HG02623 (cell line): ENCODE results near the gene MRPS35.
A peak's percentile ranks its signal among the peaks of the same experiment; 100 is the strongest.

ENCODE experiments used
- ATAC-seq: cut with Tn5 transposase; IDR thresholded peaks from one replicate; pipeline ENCODE4 v1.9.1; 2021; ENCODE audit warnings: moderate library complexity; ENCODE audit not compliant: unreplicated experiment

Gene MRPS35

GRCh38 chr12:27710592-27711316 is at the start of gene MRPS35:
TSS of gene MRPS35 (plus strand) at chr12:27710832. CDS start at chr12:27710844, 12 bp downstream.
- peak; percentile 97 for ATAC-seq

- no peak for ATAC-seq
Observed at GRCh38 chr12:27665704-27666103, 44.9 kb upstream of the MRPS35 start.

GRCh38 chr12:27666510-27666909 is 44.1 kb upstream of the MRPS35 start:
- no peak for ATAC-seq

- ATAC-seq: no peak
Observed at GRCh38 chr12:27667540-27667939, 43.1 kb upstream of the MRPS35 start.

- no peak for ATAC-seq
Observed at GRCh38 chr12:27672051-27672450, 38.6 kb upstream of the MRPS35 start.

- ATAC-seq: no peak
Observed at GRCh38 chr12:27672643-27673042, 38.0 kb upstream of the MRPS35 start.

- no peak for ATAC-seq
Observed at GRCh38 chr12:27673101-27673718, 37.4 kb upstream of the MRPS35 start.

GRCh38 chr12:27674989-27675388 is 35.6 kb upstream of the MRPS35 start:
- no peak for ATAC-seq

GRCh38 chr12:27680619-27681018 is 30.0 kb upstream of the MRPS35 start:
- no peak for ATAC-seq

GRCh38 chr12:27682534-27682933 is 28.1 kb upstream of the MRPS35 start:
- ATAC-seq: no peak

- ATAC-seq: no peak
Observed at GRCh38 chr12:27685274-27685673, 25.4 kb upstream of the MRPS35 start.

GRCh38 chr12:27686147-27686546 is 24.5 kb upstream of the MRPS35 start:
- no peak for ATAC-seq

- no peak for ATAC-seq
Observed at GRCh38 chr12:27688671-27689070, 22.0 kb upstream of the MRPS35 start.

- no peak for ATAC-seq
Observed at GRCh38 chr12:27689558-27690180, 21.0 kb upstream of the MRPS35 start.

- no peak for ATAC-seq
Observed at GRCh38 chr12:27693403-27693802, 17.2 kb upstream of the MRPS35 start.

GRCh38 chr12:27695556-27696292 is 14.9 kb upstream of the MRPS35 start:
- ATAC-seq: no peak

- ATAC-seq: no peak
Observed at GRCh38 chr12:27696293-27696652, 14.4 kb upstream of the MRPS35 start, which contains the start of gene REP15. TSS of gene REP15 (plus strand) at chr12:27696447. CDS start at chr12:27696563, 116 bp downstream.

- no peak for ATAC-seq
Observed at GRCh38 chr12:27696864-27697564, 13.6 kb upstream of the MRPS35 start.

GRCh38 chr12:27703720-27704452 is 6.7 kb upstream of the MRPS35 start:
- ATAC-seq: peak; percentile 89

- ATAC-seq: no peak
Observed at GRCh38 chr12:27705263-27705662, 5.4 kb upstream of the MRPS35 start.
